HCEC 1CT (cell line): ENCODE results near the gene ING2.
A peak's percentile ranks its signal among the peaks of the same experiment; 100 is the strongest.

ENCODE experiments used
- DNase-seq: peaks from one replicate; pipeline ENCODE4 v3.0.0-alpha.2; 2017

Gene ING2

DNA sequence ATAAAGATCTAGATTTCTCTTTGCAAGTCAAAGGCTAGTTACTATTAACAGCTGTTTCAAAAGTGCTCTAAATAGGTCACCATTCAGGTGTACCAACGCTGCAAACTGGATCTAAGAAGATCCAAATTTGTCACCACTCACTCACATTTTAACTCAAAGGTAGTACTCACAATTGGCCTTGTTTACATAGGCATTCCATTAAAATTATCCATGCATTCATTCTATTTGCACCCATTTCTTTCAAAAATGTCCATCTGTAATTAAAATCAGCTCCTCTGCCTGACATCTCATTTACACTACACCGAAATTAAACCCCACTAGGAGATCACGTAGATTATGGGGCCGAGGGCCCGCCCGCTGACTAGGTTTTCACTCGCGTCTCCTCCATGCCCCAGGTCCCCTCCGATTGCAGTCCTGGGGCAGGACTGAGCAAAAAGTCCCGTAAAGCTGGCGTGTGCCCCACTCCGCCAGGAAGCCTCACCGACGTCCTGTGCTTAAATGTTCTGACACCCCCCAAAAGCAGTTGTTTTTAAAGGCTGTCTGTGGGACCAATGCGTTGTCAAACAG is 1.3 kb upstream of the ING2 start:
- DNase-seq, result no peak

DNA sequence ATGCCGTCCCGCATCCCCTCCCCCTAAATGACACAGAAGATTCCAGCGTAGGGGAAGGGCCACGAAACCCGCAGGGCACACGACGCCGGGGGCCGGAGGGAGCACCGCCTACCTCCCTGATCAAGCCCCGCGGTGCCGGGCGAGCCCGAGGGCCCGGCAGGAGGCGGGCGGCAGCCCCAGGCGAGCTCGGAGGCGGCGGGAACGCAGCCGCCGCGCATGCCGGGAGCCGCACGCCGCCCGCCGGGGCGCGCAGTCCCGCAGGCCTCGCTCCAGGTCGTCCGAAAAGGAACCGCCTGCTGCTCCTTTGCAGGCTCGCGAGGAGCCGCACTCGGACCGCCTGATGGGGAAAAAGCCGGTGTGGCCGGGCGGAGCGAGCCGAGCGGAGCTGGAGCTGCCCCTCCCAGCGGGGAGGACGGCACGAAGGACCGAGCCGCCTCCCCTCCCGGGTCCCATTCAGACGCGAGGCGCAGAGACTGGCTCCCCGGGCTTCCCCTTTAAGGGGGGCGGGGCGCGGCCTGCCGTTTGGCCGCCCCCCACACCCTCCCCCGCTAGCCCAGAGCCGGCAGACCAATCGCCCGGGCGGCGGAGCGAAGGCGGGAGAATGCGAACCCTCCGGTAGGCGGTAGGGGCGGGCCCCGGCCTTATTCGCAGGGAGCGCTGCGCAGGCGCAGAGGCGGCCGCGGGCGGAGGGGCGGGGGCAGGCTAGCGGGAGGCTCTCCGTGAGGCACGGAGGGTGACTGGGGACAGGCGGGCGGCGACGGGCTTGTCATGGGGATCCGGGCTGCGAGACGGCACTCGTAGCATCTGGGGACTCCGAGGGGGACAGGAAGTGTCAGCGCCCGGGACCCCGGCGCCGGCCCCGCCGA is 561 bp upstream of the ING2 start:
- peak; percentile 90 for DNase-seq

DNA sequence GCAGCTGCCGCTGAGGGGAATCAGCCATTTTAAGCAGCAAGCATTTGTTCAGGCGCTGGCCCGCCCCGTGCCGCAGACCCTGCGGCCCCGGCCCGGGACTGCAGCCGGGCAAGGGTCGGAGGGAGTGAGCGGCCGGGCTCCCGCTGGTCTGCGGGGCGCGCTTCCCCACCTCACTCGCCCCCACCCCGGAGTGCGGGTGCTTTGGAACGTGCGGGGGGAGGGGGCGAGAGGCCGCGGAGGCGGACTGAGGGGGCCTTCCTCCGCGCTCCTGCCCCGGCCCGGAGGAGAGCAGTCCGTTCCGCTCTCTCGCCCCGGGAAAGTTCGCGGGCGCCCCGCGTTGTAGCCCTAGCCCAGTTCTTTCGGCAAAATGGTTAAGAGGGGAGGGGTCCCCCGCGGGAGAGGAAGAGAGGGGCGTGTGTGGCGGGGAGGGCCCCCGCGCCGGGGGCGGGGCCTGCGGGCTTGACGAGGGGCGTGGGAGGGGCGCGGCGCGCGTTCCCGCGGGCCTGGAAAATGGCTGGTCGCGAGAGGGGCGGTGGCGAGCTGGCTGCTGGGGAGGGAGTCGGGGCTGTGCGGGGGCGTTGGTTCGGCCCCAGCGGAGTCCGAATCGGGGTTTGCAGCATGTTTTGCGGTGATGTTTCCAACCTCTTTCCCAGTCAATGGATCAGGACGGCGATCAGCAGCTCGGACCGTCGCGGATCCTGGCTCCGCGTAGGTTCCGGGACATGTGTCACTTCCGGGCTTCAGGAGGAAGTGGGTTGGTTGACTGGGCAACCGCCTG is 942 bp downstream of the ING2 start:
- DNase-seq, result peak; percentile 67

DNA sequence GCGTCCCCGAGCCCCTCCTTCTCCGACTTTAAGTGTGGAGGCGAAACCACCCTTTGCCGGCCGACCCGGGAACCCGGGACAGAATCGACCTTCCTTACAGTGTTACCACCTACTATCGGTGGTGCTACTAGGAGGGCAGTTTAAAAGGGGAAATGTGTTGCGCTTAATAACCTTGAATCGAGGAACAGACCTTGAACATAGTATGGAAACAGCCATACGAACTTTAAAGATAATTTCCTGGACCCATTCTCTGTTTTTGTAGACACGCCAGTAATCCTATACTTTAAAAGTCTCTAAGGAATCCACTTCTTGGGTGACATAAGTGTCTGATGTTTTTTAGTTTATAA is 1.5 kb downstream of the ING2 start:
- no peak for DNase-seq

DNA sequence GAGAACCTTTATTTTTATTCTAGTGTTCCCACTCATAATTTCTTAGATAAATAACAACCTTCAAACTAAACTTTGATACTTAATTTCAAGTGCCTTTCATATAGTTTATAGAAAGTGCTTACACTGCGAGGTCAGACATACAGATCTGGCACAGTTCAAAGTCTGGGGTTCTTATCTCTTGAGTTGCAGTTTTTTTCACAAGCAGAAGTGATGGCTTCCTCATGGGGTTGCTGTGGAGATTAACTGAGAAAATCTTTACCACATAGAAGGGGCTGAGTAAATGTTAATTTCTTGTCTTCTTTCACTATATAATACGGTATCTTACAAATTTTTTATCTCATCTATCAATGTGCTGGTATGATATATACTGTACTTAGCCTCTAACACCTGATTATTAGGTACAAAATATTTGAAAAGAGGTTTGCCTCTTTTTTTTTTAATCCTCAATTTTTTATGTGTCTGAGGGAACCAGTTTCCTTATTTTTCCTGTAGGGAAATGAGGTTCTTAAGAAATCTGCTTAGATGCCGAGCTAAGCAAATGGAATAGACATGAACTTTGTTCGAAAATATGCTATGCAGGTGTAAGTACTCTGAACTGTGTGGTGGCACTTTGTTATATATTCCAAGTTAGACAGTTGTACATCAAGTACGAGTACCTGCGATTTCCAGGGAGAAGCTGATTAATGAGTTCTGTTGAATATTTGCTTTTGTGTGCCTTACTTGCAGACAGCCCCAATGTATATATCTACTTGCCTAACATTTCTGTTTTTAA is 3.3 kb downstream of the ING2 start:
- no peak for DNase-seq

DNA sequence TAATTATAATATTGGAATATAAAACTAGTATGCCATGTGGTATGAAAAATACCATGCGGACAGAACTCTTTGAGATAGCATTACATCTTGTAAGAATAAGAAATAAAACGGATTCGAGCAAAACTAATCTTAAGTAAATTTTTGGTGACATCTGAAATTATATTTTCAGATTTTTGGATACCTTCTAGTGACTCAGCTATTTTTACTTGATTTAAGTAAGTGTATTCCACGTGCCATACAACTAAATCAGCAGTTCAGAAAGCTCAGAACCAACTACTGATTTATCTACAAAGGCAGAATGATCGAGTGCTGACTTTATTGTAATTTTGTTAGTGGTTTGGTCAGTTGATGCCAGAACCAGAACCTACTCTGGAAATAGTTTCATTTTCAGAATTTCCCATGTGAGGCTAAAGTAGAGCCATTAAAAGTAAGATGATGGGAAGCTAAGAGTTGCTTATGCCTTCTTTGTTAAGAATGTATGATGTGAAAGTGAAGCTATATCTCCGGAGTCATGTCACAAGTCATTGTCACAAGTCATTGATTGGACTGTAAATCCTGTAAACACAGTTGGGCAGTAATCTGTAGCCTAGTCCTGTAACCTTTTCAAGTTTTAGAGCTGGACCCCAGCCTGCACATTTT is 4.0 kb downstream of the ING2 start:
- DNase-seq, result no peak

DNA sequence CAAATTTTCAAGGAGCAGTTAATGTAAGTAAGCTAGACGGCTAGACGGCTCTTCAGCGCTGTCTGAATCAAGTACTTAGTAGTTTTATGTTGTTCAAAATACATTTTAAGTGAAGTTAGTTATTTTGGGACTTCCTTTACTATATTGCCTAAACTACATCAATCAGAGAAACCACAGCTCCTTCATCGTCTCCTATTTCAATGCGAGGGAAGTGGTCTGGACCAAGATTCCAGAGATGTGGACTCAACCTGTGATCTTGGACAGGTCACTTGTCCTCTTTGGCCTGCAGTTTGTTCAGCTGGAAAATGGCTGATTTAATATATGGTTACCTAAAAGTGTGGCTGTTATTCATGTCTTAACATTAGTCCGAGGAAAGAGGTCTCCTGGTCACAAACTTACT is 10.6 kb downstream of the ING2 start:
- DNase-seq, result no peak

DNA sequence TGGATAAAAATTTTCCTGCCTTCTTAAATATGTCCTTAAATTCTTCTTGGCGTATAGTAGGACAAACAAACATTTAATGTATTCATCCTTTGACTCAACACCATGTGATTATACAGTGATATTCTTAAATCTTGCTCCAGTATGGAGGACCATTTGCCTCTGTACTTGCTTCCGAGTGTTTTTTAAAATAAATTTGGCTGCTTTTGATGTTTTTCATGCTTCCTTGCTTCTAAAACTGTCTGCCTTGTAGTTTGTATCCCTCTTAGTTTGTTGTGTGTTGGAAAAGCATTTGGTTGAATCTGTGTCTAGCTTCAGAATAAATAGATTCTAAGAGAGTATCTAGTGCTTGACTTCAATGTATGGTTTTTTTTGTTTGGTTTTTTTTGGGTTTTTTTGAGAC is 12.3 kb downstream of the ING2 start:
- DNase-seq, result no peak

DNA sequence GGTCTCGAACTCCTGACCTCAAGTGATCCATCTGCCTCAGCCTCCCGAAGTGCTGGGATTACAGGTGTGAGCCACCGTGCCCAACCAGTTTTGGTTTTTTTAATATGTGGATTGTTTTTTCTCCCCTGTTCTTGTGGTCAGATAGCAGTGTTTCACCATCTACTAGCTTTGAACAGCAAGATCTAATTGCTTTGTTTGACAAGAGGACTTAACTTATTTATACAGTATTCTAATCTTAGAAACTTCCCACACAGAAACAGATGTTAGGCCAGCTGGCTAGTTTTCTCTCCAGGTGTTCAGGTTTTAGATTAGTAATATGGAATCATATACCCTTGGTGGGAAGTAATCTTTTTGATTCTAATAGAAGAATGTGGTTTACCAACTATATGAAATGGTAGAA is 12.9 kb downstream of the ING2 start:
- peak; percentile 3 for DNase-seq

DNA sequence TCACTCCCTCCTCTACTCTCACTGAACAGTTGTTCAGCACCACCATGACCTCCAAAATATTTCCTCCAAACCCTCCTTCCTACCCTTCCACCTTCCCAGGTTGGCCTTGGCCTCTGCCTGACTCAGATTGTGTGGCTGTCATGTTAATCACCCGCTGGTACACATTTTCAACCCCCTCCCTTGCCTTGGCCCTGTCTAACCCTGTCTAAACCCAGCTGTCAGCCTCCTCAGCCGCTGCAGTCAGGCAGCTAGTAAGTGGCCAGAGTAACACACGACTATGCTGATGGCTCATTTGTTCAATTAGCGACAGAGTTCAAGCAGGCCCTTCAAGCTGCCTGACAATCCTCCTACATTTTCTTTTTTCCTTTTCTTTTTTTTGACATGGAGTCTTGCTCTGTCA is 18.0 kb downstream of the ING2 start:
- no peak for DNase-seq

DNA sequence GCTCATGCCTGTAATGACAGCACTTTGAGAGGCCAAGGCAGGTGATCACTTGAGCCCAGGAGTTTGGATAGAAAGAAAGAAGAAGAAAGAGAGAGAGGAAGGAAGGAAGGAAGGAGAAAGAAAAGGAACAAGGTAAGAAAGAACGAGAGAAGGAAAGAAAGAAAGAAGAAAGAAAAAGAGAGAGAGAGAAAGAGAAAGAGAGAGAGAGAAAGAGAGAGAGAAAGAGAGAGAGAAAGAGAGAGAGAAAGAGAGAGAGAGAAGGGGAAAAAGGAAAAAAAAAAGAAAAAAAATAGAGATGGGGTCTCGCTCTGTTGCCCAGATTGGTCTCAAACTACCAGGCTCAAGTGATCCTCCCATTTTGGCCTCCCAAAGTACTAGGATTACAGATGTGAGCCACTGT is 22.5 kb downstream of the ING2 start:
- no peak for DNase-seq

DNA sequence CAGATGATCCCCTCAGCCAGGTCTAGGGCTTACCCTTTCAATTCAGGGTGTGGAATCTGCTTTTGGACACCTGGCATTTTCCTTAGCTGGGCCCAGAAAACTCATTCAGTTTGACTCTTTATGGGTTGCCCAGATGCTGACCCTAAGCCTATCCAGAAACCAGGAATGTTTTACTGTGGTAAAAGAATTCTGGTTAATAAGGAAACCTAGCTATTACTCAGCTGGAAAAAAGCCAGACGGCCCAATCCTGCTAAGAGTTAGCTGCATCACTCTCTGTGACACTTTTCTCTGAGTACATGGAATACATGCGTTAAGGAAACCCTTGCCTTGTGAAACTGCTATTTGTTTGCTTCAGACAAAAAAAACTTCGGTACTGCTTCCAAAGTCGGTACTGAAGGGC is 28.0 kb downstream of the ING2 start:
- peak; percentile 29 for DNase-seq

DNA sequence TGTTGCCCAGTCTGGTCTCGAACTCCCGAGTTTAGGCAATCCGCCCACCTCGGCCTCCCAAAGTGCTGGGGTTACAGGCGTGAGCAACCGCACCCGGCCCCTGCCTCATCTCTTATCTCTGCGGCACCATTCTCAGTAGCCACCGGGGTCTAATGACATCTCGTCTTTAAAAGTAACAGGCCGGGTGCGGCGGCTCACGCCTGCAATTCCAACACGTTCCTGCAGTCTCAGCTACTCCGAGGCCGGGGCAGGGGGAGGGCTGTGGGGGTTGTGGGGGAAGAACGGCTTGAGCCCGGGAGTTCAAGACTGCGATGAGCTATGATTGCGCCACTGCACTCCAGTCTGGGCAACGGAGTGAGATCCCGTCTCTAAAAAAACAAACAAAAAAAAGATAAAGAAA is 28.8 kb downstream of the ING2 start:
- DNase-seq, result no peak

DNA sequence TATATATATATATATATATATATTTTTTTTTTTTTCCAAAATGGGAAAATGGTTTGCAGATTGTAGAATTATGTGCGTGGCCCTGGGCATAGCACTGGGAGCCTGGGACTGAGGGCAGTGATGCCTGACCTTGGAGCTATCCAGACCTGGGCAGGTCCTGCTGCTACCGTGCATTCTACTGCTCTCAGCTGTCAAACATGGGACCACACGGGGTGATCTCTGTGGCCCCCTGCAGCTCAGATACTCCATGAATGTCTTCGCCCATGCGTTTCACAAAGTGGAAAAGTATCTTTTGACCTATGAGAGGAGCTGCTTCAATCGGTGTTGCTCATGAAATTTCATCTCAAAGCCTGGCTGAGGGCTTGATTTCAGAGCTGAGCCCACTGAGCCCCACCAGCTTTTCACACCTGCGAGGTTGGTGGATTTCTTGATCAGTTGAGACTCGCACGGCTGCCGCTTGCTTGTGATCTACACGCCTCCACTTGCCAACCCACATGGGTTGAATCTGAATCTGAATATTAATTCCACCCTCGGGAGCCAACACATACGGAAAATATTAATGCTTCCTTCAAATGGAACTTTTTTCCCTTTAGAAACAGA is 35.7 kb downstream of the ING2 start:
- DNase-seq, result no peak

DNA sequence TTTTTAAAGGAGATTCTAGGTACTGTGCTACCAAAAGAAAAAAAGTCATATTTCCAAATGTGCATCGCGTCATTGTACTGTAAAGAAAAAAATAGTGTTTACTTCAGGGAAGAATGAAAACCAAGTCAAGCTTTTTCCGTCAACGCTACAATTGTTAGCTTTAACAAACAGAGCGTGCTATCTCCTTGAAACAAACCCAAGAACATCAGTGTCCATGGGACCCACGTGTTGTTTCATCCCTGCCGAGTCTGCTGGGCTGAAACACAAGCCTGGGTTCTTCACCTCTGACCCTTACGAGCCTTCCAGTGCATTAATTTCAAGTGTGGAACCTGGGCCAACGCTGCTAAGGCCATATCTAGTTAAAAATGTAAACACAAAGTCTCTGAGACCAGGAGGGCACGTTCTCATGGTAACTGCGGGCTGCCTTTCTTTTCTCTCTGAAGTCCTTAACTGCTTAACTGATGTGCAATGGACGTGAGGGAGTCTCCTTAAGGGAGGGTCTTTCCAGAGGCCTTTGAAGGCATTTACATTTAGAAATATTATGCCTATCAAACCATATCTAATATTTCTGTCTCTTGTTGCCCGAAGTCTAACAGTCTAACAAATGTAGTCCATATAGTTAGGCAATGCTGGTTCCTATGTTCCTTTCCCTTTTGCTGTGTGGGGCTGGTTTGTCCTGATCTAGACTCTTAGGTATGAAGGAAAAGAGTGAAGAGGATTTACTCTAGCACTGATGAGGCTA is 36.3 kb downstream of the ING2 start:
- DNase-seq, result no peak

DNA sequence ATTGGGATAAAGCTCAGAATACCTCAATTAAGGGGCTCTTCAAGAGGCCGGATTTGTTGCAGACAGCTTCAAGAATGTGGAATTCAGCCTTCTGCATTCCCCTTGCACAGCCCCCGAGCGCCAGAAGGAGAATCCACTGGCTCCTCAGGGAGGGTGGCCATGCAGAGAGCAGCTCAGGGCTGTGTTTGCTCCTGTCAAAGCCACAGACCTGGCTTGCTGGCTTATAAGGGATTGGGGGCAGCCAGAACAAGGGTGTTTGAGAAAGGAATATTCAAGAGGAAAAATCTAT is 36.8 kb downstream of the ING2 start:
- no peak for DNase-seq

DNA sequence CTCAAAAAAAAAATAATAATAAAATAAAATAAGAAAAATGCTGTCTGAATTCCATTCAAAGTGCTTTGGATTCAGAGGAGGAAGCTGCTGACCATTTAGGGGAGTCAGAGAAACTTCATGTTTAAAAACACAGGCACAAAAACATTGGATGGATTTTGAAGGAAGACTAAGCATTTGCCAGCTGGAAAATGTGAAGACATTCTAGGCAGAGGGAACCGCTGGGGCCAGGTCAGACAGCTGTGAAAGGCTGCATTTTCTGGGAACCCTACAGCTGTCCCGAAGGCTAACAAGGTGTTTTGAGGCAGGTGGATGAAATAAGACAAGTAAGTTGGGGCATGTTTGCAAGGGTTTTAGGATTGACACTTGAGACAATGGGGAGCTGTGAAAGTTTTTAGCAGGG is 38.6 kb downstream of the ING2 start:
- no peak for DNase-seq

DNA sequence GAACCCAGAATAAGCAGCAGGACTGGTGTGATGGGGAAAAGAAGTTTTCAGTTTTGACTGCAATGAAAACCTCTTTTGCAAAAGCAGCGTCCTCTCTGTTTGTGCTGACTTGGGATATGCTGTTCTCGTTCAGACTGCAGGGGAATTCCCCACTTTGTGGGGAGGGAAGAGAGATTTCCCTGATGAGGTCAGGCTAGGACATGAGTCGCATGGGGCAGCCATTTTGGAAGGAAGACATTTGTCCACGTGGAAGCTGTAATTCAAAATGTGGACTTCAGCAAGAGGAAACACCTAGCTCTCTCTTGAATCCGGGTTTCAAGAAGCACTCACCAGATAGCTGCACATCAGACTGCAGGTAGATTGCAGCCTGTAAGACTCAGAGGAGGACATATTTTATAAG is 39.3 kb downstream of the ING2 start:
- no peak for DNase-seq

DNA sequence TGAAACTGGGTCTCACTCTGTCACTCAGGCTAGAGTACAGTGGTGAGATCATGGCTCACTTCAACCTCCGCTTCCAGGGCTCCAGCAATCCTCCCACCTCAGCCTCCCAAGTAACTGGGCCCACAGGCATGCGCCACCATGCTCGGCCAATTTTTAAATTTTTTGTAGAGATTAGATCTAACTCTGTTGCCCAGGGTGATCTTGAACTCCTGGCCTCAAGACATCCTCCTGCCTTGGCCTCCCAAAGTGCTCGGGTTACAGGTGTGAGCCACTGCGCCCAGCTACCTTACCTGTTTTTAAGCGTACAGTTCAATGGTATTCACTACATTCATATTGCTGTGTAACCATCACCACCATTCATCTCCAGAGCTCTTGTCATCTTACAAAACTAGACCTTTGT is 41.5 kb downstream of the ING2 start:
- no peak for DNase-seq

DNA sequence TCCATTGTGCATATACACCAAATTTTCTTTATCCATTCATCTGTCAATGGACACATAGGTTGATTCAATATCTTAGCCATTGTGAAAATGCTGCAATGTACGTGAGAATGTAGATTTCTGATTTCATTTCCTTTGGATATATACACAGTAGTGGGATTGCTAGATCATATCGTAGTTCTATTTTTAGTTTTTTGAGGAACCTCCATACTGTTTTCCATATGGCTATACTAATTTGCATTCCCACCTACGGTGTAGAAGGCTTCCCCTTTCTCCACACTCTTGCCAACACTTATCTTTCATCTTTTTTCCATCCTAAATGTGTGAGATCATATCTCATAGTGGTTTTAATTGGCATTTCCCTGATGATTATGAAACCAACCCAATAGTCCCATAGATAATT is 43.4 kb downstream of the ING2 start:
- no peak for DNase-seq

DNA sequence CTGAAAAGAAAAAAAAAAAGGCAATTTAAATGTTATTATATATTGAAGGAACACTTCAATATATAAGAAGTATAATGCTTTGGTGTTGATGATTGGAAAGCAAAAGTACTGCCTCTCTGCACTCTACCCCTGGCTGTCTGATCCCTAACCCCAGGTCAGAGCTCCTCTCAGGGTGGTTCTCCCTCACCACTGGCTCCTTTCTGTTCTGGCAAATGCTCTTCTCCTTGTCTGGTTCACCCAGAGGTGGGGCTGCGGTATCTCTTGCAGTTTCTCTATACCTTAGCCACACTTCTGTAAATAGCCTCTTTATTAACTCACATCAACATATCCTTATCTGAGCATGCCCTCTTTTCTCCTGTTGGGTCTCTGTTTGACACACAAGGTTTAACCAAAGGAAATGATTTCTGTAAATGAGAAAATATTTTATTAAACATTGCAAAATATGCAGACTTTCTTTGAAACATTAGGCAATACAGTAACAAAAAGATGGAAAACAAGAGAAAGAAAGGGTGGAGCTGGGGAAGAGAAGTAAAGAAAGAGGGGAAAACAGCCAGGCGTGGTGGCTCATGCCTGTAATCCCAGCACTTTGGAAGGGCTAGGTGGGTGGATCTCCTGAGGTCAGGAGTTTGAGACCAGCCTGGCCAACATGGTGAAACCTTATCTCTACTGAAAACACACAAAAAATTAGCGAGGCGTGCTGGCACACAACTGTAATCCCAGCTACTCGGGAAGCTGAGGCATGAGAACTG is 45.7 kb downstream of the ING2 start:
- DNase-seq, result no peak
